HG03025 (cell line): ENCODE data around the gene GBP4.

Source experiments
- ATAC-seq: cut with Tn5 transposase; IDR thresholded peaks from one replicate; pipeline ENCODE4 v1.9.1; 2021; ENCODE audit warnings: mild to moderate bottlenecking, moderate library complexity; ENCODE audit not compliant: unreplicated experiment, low FRiP score

The GBP4 gene

DNA sequence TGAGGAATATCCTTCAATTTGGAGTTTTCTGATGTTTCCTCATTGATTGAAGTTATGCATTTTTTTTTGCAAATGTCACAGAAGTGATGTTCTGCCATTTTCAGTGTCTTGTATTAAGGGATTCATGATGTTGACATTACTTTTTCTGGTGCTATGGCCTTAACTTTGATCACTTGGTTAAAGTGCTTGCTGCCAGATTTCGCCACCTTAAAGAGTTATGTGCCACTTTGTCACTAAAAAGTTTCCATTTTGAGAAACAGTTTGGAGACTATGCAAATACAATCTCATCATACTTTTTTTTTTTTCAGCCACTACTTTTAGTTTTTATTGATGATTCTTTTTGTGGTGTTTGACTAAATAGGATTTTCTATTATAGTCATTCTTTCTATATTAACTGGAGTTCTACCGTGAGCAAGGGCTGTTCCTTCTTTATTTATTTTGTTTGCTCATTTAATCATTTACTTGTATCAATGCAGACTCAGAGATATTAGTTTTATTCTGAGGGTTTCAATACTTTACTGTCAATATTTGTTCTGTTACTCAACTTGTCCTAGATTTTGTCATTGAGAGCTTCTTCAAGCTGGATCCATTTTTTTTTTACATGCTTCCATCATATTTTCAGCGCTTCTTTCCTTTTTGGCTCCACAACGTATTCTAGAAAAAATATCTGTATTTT is 26.1 kb downstream of the GBP4 start:
- no peak for ATAC-seq

DNA sequence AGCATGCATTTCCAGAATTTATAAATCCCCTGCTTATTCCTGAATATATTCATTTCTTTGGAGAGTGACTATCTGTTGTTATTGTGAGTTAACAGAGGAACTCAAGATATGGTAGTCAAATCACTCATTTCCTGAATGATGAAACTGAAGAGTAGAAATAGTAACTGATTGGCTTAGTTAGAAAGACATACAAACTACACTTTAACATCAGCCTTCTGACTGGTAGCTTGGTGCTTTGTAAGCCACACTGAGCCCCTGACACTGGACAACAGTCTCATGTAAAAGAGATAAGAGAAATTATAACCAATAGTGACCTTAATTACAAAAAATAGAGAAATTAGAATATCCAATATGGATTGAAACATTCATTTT is 27.7 kb downstream of the GBP4 start:
- ATAC-seq = no peak

DNA sequence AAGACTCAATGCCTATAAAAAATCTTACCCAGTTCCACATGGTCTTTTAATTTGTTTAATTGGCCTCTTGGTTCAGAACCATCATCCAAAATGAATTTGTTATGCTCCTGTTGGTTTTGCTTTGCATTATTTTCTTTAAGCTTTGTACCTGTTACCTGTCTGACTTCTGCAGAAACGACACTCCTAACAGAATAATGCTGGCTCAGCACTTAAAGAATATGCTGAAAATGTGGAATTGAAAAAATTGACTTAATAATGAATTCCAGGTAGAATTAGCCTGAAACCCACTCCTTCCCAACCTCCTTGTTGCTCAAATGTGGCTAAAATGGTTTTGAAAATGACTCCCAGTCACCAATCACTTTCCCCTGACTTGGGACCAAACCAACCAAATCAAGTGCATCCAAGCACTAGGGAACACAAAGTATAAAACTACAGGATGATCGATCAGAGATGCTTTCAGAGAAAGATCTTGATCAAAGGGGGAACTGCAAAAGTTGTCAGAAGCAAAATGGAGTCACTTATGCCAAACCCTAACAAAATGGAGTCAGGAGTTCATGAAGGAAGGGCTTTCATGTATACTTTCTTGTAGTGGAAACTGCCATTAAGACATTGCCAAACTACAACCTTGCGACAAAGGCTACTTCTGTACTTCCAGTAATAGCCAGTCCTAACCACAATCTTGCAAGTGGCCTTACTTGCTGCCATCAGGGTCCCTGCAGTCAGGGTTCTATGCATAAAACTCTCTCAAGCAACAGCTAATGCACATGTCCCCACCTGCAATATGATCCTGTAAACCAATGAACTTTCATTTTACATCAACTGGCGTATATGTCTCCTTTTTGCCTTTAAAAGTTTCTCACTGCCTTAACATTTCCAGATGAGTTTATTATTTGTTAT is 28.3 kb downstream of the GBP4 start:
- no peak for ATAC-seq

DNA sequence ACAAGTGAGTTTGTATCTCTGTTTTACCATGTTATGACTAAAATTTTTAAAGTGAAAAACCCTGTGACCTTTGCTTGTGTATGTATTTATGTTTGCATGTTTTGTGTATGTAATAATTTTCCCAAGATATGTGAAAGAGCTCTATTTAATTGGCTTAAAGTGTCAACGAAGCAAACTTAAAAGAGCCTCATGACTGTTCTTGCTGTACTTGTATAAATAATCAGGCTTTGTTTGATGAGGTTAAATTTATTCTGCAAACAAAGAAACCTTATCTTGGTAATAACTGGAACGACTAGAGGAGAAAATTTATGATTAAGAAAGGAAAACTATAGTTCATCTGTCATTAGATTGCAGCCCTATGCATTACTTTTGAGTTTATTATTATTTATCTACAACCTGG is 29.6 kb downstream of the GBP4 start:
- ATAC-seq = no peak

DNA sequence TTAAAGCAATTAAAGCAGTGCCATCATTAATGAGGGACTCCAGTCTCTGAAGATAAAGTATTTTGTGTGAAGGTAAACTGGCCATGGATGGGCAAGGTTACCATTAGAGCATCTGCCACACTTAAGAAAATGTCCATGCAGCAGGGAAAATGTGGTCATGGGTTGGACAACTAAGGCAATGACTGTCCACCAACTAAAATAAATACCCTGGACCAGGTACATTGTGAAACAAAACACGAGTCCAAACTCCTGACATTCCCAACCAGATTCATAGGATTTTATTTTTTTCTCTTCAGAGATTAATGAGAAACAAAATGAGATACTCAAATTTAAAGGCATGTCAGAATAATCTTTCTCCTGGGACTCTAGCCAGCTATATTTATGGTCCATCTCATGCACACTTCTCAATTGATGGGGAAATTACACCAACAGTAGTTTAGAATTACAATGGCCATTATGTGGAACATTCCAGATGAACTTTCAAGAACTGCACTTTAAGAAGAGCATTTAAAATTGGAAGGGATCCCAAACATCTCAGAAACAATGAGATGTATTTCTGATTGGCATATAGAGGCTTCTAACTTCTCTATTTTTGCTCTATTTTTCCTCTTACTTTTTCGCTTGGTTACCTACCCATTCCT is 31.0 kb downstream of the GBP4 start:
- no peak for ATAC-seq

DNA sequence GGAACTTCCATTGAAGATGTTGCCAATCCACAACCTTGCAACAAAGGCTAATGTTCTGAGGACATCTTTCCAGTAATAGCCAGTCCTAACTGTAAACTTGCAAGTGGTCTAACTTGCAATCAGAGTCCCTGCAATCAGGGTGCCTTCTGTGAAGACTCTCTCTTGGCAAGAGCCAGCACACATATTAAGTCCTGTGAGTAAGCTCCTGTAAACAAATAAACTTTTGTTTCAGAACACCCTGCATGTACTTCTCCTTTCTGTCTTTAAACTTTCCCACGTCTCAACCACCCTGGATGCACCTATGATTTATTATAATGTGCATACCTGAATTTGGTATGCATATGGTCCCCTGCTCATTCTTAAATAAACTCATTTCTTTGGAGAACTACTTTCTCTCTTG is 32.0 kb downstream of the GBP4 start:
- no peak for ATAC-seq

DNA sequence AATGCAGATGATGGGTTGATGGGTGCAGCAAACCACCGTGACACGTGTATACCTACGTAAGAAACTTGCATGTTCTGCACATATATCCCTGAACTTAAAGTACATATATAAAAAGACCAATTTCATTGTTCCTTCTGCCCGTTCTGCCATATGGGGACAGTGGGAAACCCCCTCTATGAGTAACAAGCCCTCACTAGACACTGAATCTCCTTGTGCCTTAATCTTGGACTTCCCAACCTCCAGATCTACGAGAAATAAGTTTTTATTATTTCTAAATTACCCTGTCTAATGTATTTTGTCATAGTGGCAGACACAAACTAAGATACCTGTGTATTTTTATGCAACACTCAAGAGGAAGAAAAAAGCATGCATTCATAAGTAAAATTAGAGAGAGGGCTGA is 32.9 kb downstream of the GBP4 start:
- no peak for ATAC-seq

DNA sequence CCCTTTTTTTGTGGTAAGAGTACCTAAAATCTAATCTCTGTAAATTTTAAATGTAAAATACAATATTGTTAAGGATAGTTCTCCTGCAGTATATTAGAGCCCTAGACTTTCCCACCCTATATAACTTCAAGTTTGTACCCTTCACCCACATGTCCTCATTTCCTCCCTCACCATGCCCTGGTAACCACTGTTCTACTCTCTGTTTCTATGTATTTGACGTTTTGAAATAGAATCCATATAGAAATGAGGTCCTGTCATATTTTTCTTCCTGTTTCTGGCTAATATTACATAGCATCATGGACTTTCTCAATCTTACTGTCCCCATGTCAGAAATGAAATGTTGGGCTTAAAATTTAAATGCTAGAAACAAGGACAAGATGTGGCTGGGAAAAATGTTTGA is 47.7 kb downstream of the GBP4 start:
- ATAC-seq = no peak

DNA sequence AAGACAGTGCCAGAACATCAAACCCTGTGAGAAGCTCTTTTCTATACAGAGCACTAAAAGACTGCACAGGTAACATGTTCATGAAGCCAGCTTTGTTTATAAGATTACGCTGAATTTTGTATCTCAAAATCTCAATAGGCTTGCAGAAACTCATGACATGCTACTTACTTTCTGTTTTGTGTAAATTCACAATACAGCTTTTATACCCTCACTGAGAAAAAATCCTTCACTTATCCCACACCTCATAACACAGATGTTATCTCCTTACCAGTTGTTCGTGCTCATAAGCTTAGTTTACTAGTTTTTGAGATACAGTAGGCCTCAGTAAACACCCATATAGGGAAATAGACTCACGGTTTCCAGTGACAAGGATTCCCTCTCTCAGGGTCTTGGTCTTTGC is 48.8 kb downstream of the GBP4 start:
- ATAC-seq = no peak

DNA sequence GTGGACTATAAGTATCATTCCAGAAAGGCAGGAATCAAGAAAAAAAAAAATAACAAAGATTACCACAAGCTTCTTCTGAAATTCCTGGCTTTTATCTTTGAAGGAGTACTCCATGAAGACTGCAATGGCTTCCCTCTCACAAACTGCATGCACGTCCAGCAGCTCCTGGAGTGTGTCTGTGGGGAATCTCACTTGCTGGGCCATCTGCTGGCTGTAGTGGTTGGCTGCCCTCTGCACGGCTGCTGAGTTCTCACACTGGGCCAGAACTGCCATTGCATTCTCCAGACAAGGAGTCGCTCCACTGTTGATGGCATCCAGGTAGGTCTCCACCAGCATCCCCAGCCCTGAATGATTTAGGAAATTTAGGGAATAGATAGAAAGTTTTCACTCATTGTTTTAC is 49.5 kb downstream of the GBP4 start:
- no peak for ATAC-seq

DNA sequence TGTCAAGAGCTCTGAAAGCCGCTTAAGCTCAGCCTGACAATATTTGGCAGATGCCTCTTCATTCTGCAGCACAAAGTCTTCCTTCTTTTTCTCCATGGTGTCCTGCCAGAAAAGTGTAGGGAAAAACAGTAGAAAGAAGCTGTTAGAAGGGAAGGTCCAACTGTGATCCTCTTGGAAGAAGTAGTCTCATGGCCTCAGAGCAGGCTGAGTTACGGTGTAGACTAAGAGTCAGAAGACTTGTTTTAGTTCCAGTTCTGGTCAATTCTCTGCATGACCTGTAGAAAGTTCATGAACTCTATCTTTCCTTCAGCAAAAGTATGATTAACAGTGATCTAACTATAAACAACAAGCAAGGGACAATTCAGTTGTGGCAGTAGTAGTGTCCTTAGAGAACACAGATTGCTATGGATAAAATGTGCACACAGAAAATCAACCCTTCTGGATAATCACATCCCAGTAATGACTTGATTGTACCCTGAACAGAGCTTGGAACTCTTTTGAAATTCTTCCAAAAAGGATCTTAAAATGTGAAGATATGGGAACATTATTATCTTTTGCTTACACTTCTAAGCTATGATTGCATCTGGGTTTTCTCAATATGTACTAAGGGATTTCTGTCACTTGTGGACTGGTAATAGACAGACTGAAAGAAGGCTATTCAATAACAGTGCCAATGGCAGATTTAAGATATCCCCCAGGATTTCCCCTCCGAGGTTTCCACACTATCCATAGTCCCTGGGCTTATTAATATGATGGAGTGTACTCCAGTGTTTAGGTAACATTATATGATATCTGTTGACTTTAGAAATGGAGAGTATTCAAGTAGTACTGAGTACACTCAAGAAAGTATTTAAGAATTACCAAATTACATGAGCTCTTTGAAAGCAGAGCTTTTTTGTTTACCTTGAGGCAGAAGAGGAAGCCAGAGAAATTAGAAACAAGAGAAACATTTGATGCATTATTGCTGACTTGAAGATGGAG is 50.8 kb downstream of the GBP4 start:
- ATAC-seq = no peak

DNA sequence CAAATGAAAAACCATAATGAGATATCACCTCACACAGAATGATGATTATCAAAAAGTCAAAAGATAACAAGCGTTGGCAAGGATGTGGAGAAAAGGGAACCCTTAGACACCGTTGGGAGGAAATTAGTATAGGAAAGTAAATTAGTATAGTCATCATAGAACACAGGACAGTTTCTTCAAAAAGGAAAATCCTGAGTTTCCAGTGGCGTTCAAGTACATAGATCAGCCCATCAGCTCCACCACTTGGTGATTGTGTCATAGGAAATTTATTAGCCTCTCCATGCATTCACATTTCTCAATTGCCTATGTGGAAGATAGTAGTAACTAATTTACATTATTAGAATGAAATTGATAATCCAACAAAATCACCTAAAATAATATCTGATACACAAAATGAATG is 52.0 kb downstream of the GBP4 start:
- no peak for ATAC-seq

DNA sequence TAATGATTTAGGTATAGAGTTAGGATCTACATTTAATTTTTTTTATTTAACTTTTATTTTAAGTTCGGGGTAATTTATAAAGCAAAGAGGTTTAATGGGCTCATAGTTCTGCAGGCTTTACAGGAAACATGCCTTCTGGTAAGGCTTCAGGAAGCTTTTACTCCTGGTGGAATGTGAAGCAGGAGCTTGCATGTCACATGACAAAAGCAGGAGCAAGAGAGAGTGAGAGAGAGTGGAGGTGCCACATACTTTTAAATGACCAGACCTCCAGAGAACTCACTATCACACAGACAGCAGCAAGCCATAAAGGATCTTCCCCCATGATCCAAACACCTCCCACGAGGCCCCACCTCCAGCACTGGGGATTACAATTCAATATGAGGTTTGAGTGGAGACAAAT is 55.3 kb downstream of the GBP4 start:
- no peak for ATAC-seq

DNA sequence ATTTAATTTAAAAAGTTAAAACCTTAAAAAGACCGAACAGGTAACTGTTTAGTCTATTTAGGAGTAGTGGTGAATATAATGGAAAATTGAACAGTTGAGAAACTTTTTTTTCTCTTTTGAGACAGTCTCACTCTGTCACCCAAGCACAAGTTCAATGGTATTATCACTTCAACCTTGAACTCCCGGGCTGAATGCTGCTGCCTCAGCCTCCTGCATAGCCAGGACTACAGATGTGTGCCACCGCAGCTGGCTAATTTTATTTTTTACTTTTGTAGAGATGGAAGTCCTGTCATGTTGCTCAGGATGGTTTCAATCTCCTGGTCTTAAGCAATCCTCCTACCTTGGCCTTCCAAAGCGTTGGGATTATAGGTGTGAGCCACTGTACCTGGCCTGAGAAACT is 56.6 kb downstream of the GBP4 start:
- ATAC-seq = no peak

DNA sequence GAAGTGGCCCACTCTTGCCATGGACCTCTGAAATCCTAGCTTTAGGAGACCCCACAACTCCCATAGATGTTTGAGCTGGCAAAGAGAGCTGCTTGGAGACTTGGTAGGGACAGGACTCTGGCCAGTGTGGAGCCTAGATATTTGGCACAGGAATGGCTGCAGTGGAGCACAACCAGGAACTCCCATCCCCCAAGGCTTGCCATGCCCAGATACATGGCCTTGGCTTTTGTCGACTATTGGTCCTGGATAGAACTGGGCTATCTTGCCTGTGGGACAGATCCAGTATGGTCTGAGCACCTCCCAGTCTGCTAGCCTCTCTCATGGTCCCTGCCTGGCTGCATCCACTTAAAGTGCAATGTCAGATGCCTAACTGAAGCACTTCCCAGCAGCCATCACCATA is 65.0 kb downstream of the GBP4 start:
- ATAC-seq = no peak
